DOHH2 (cell line): ENCODE data around the gene SLC26A1.

Source experiments
- CTCF ChIP-seq: fragments of 200-600 bp; sonication (generic); IDR thresholded peaks from one replicate; pipeline ENCODE4 v1.5.1; 2014; ENCODE audit warnings: antibody characterized with exemption, mild to moderate bottlenecking, low read depth, low read length; ENCODE audit not compliant: poor library complexity, severe bottlenecking
- EZH2phosphoT487 ChIP-seq: fragments of 200-600 bp; sonication (generic); IDR thresholded peaks from 2 replicates; pipeline ENCODE4 v1.6.1; 2017; ENCODE audit warnings: borderline replicate concordance, mild to moderate bottlenecking, antibody characterized with exemption, low read length, moderate library complexity, mixed read lengths

GRCh38 chr4:978957-979701, 14.1 kb downstream of the SLC26A1 start:
- TF ChIP-seq CTCF: no peak
- no peak for TF ChIP-seq EZH2phosphoT487
